IPS DF 6.9 (cell line): Measurements from ENCODE around the gene FRMPD4.

Experiments
- DNase-seq: peaks from one replicate; pipeline ENCODE4 v3.0.0-alpha.2; 2013; ENCODE audit warnings: low read depth, low spot score
- H3K27ac ChIP-seq: one replicate; pipeline ENCODE4 v1.5.1; 2013; ENCODE audit warnings: low read length, control low read depth
- H3K27me3 ChIP-seq: 2 replicates; pipeline ENCODE4 v1.6.1; 2013; ENCODE audit warnings: mild to moderate bottlenecking, low read length; ENCODE audit not compliant: control insufficient read depth, insufficient read depth
- H3K36me3 ChIP-seq: 2 replicates; pipeline ENCODE4 v1.6.1; 2013; ENCODE audit warnings: low read length; ENCODE audit not compliant: control insufficient read depth, insufficient read depth
- H3K4me1 ChIP-seq: 2 replicates; pipeline ENCODE4 v1.6.1; 2013; ENCODE audit warnings: low read length; ENCODE audit not compliant: control insufficient read depth, insufficient read depth
- H3K4me3 ChIP-seq: 2 replicates; pipeline ENCODE4 v1.5.1; 2013; ENCODE audit warnings: mild to moderate bottlenecking, low read length
- H3K9me3 ChIP-seq: 2 replicates; pipeline ENCODE4 v1.6.1; 2013; ENCODE audit warnings: low read length, inconsistent platforms; ENCODE audit not compliant: control insufficient read depth, insufficient read depth
- WGBS: extraction: QIAGEN DNeasy Blood & Tissue Kit; methylation state at CpG from one replicate; pipeline ENCODE4 v1.1.7; 2013; ENCODE audit warnings: mixed read lengths, missing lambda C conversion rate; ENCODE audit not compliant: insufficient read length, insufficient coverage; 5-methylcytosine and 5-hydroxymethylcytosine counted together

The FRMPD4 gene

GRCh38 chrX:12661464-12661863, 523.2 kb downstream of the FRMPD4 start:
- H3K36me3 ChIP-seq, result no peaks in the 10 kb centered on the region
- H3K4me3 ChIP-seq, result no peak overlapping the region
- no peak for DNase-seq
- no peaks in the 10 kb centered on the region for H3K27me3 ChIP-seq
- no peaks in the 10 kb centered on the region for H3K9me3 ChIP-seq
- no peak overlapping the region for H3K27ac ChIP-seq
- no peaks in the 10 kb centered on the region for H3K4me1 ChIP-seq
- WGBS, result no CpG with 5 or more reads among the region's 2 CpGs

GRCh38 chrX:12672367-12673106, 534.3 kb downstream of the FRMPD4 start:
- Histone ChIP-seq H3K36me3 (no peaks in the 10 kb centered on the region), H3K27ac (no peak overlapping the region), H3K4me3 (no peak overlapping the region), H3K27me3 (no peaks in the 10 kb centered on the region), H3K4me1 (no peaks in the 10 kb centered on the region), H3K9me3 (no peaks in the 10 kb centered on the region)
- no peak for DNase-seq
- no CpG with 5 or more reads among the region's 3 CpGs for WGBS

- Histone ChIP-seq H3K4me1 (no peaks in the 10 kb centered on the region), H3K27me3 (no peaks in the 10 kb centered on the region), H3K27ac (no peak overlapping the region), H3K9me3 (no peaks in the 10 kb centered on the region), H3K4me3 (no peak overlapping the region), H3K36me3 (no peaks in the 10 kb centered on the region)
- no CpG with 5 or more reads among the region's 2 CpGs for WGBS
- no peak for DNase-seq
Observed at GRCh38 chrX:12673487-12673886, 535.2 kb downstream of the FRMPD4 start.

GRCh38 chrX:12679522-12679921, 541.2 kb downstream of the FRMPD4 start:
- no peaks in the 10 kb centered on the region for H3K27me3 ChIP-seq
- H3K4me3 ChIP-seq, result no peak overlapping the region
- no peaks in the 10 kb centered on the region for H3K36me3 ChIP-seq
- no CpG with 5 or more reads among the region's 1 CpG for WGBS
- H3K4me1 ChIP-seq, result no peaks in the 10 kb centered on the region
- no peaks in the 10 kb centered on the region for H3K9me3 ChIP-seq
- H3K27ac ChIP-seq, result no peak overlapping the region
- DNase-seq, result no peak

- DNase-seq, result no peak
- Histone ChIP-seq H3K4me1 (no peaks in the 10 kb centered on the region), H3K27ac (no peak overlapping the region), H3K36me3 (no peaks in the 10 kb centered on the region), H3K27me3 (no peaks in the 10 kb centered on the region), H3K4me3 (no peak overlapping the region), H3K9me3 (no peaks in the 10 kb centered on the region)
- no CpG with 5 or more reads among the region's 7 CpGs for WGBS
Observed at GRCh38 chrX:12681047-12681446, 542.8 kb downstream of the FRMPD4 start.

- no CpG with 5 or more reads among the region's 2 CpGs for WGBS
- Histone ChIP-seq H3K4me1 (no peaks in the 10 kb centered on the region), H3K36me3 (no peaks in the 10 kb centered on the region), H3K27me3 (no peaks in the 10 kb centered on the region), H3K9me3 (no peaks in the 10 kb centered on the region), H3K4me3 (no peak overlapping the region), H3K27ac (no peak overlapping the region)
- DNase-seq, result no peak
Observed at GRCh38 chrX:12685541-12685940, 547.3 kb downstream of the FRMPD4 start.

GRCh38 chrX:12686331-12686730, 548.1 kb downstream of the FRMPD4 start:
- no peak overlapping the region for H3K27ac ChIP-seq
- no peak overlapping the region for H3K4me3 ChIP-seq
- H3K27me3 ChIP-seq, result no peaks in the 10 kb centered on the region
- H3K4me1 ChIP-seq, result no peaks in the 10 kb centered on the region
- no peaks in the 10 kb centered on the region for H3K9me3 ChIP-seq
- H3K36me3 ChIP-seq, result no peaks in the 10 kb centered on the region
- no peak for DNase-seq

- Histone ChIP-seq H3K9me3 (no peaks in the 10 kb centered on the region), H3K4me1 (no peaks in the 10 kb centered on the region), H3K36me3 (no peaks in the 10 kb centered on the region), H3K27me3 (no peaks in the 10 kb centered on the region), H3K27ac (no peak overlapping the region), H3K4me3 (no peak overlapping the region)
- no peak for DNase-seq
- WGBS, result no CpG with 5 or more reads among the region's 3 CpGs
Observed at GRCh38 chrX:12690646-12691045, 552.4 kb downstream of the FRMPD4 start.

- DNase-seq, result no peak
- no peaks in the 10 kb centered on the region for H3K4me1 ChIP-seq
- no peaks in the 10 kb centered on the region for H3K36me3 ChIP-seq
- no peaks in the 10 kb centered on the region for H3K9me3 ChIP-seq
- WGBS, result no CpG with 5 or more reads among the region's 2 CpGs
- H3K4me3 ChIP-seq, result no peak overlapping the region
- H3K27me3 ChIP-seq, result no peaks in the 10 kb centered on the region
- no peak overlapping the region for H3K27ac ChIP-seq
Observed at GRCh38 chrX:12693754-12694153, 555.5 kb downstream of the FRMPD4 start.

- no peaks in the 10 kb centered on the region for H3K9me3 ChIP-seq
- H3K36me3 ChIP-seq, result no peaks in the 10 kb centered on the region
- no CpG with 5 or more reads among the region's 4 CpGs for WGBS
- H3K27ac ChIP-seq, result no peak overlapping the region
- H3K4me3 ChIP-seq, result no peak overlapping the region
- H3K4me1 ChIP-seq, result no peaks in the 10 kb centered on the region
- DNase-seq, result no peak
- no peaks in the 10 kb centered on the region for H3K27me3 ChIP-seq
Observed at GRCh38 chrX:12700745-12701144, 562.5 kb downstream of the FRMPD4 start.

GRCh38 chrX:12701628-12702027, 563.4 kb downstream of the FRMPD4 start:
- Histone ChIP-seq H3K36me3 (no peaks in the 10 kb centered on the region), H3K4me1 (no peaks in the 10 kb centered on the region), H3K9me3 (no peaks in the 10 kb centered on the region), H3K27ac (no peak overlapping the region), H3K27me3 (no peaks in the 10 kb centered on the region), H3K4me3 (no peak overlapping the region)
- WGBS, result no CpG with 5 or more reads among the region's 18 CpGs
- DNase-seq, result peak; percentile 25
